ENCODE results near the gene HCST. TPM values are rescaled to one million over a fixed set of nuclear protein-coding genes. Genes with fewer than 3 reads are reported as not detected.

The HCST gene
- total RNA-seq, 1 donor from 2014 or later, result not detected

DNA sequence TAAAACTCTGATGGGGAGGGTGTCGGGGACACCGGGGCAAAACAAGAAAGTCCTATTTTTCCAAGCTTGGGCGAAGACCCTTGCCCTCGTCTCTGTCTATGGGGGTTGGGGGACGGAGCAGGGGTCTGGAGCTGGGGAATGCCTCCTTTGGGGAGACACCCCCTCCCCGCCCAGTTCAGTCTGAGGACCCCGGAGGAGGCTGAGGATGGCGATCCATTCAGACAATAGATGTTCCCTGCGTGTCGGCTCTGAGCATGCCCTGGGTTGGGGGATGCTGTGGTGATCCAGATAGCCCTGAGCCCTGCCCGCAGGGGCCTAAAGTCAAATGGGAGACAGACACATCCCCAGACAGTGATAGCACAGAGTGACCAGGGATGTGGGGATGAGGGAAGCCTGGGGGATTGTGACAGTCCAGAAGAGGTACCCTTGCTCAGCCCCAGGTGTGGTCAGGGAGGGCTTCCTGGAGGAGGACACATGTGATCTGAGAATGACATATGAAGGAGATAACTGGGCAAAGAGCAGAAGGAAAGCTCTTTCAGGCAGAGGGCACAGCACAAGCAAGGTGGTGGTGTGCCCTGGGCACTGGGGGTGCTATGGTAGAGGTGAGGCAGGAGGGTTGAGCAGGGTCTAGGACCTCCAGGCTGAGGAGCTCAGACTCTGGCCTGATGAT lies 42.9 kb downstream of the HCST start:
- H3K4me1 Mint-ChIP-seq, result peaks cover 7% of the 10 kb centered on the region
- peaks cover 4% of the 10 kb centered on the region for H3K36me3 Mint-ChIP-seq (ENCODE audit: low read depth)
- H3K4me3 Mint-ChIP-seq, result peak overlapping the region; percentile 19
- H3K27me3 Mint-ChIP-seq (ENCODE audit: low read depth), result no peaks in the 10 kb centered on the region
- no peaks in the 10 kb centered on the region for H3K9me3 Mint-ChIP-seq
- TF ChIP-seq CTCF (conservative IDR thresholded peaks at IDR 0.05), result no peak
- no peak overlapping the region for H3K27ac Mint-ChIP-seq (ENCODE audit: unreplicated experiment)
- no peak for DNase-seq (ENCODE audit: low read depth, low spot score)

GRCh38 chr19:35946203-35946602 lies 43.9 kb downstream of the HCST start:
- no peak for TF ChIP-seq CTCF (conservative IDR thresholded peaks at IDR 0.05)

DNA sequence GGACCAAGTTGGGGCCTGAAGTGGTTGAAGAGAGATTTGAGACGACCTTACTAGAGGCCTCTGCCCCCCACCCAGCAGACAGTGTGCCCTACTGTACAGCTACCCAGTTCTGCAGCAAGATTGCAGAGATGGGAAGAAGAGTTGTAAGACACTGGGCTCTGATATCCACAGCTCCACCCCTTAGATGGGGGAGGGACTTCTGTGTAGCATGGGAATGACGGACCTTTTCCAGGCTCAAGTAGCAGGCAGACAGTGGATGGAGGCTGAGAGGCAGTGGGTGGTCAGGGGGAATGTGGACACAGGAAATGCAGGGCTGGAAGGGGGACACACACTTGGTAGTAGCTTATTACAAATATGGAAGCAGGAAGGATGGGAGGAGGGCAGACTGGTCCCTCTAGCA lies 46.8 kb downstream of the HCST start:
- Mint-ChIP-seq H3K9me3 (no peaks in the 10 kb centered on the region), H3K27ac (ENCODE audit: unreplicated experiment) (no peak overlapping the region), H3K4me1 (no peaks in the 10 kb centered on the region), H3K4me3 (no peak overlapping the region), H3K27me3 (ENCODE audit: low read depth) (peaks cover 8% of the 10 kb centered on the region), H3K36me3 (ENCODE audit: low read depth) (peaks cover 1% of the 10 kb centered on the region)
- no peak for DNase-seq (ENCODE audit: low read depth, low spot score)
- TF ChIP-seq CTCF (conservative IDR thresholded peaks at IDR 0.05), result no peak

More at GRCh38 chr19:35946203-35946602, 43.9 kb downstream of the HCST start:
- no peak overlapping the region for H3K27ac Mint-ChIP-seq (ENCODE audit: unreplicated experiment)
- peaks cover 4% of the 10 kb centered on the region for H3K27me3 Mint-ChIP-seq (ENCODE audit: low read depth)
- peaks cover 1% of the 10 kb centered on the region for H3K4me1 Mint-ChIP-seq
- no peak for DNase-seq (ENCODE audit: low read depth, low spot score)
- no peak overlapping the region for H3K4me3 Mint-ChIP-seq
- no peaks in the 10 kb centered on the region for H3K9me3 Mint-ChIP-seq
- peaks cover 4% of the 10 kb centered on the region for H3K36me3 Mint-ChIP-seq (ENCODE audit: low read depth)

Other genes starting within 250 kb of the HCST start
- not detected in 2 replicates for gene UPK1A, start 236.0 kb upstream of the HCST start, total RNA-seq
- gene ZBTB32, start 198.0 kb upstream of the HCST start, total RNA-seq, result not detected in 2 replicates
- 60.1 and 64.2 TPM in 2 replicates for gene KMT2B, start 184.5 kb upstream of the HCST start, total RNA-seq
- gene IGFLR1, start 160.1 kb upstream of the HCST start, total RNA-seq, result 4.2 and 6.3 TPM in 2 replicates
- 19.4 and 21.6 TPM in 2 replicates for gene U2AF1L4, start 157.1 kb upstream of the HCST start, total RNA-seq
- 67.3 and 69.2 TPM in 2 replicates for gene PSENEN, start 156.9 kb upstream of the HCST start, total RNA-seq
- gene LIN37, start 154.0 kb upstream of the HCST start, total RNA-seq, result 7.5 and 12.5 TPM in 2 replicates
- 0.37 and 0.64 TPM in 2 replicates for gene HSPB6, start 145.5 kb upstream of the HCST start, total RNA-seq
- gene PROSER3, start 144.4 kb upstream of the HCST start, total RNA-seq, result 63.4 and 64.0 TPM in 2 replicates
- gene ARHGAP33, start 127.0 kb upstream of the HCST start, total RNA-seq, result 109 and 110 TPM in 2 replicates
- gene PRODH2, start 89.7 kb upstream of the HCST start, total RNA-seq, result not detected in 2 replicates
- gene NPHS1, start 50.0 kb upstream of the HCST start, total RNA-seq, result not detected in 2 replicates
- gene KIRREL2, start 45.6 kb upstream of the HCST start, total RNA-seq, result 4.5 and 5.2 TPM in 2 replicates
- gene APLP1, start 34.0 kb upstream of the HCST start, total RNA-seq, result 140 and 143 TPM in 2 replicates
- 6.4 and 8.0 TPM in 2 replicates for gene NFKBID, start 2.0 kb upstream of the HCST start, total RNA-seq
- gene TYROBP, start 5.8 kb downstream of the HCST start, total RNA-seq, result not detected in 2 replicates
- gene LRFN3, start 33.8 kb downstream of the HCST start, total RNA-seq, result 33.9 and 36.0 TPM in 2 replicates
- gene SDHAF1, start 92.7 kb downstream of the HCST start, total RNA-seq, result 16.8 and 17.5 TPM in 2 replicates
- 0.30 and 0.54 TPM in 2 replicates for gene SYNE4, start 106.3 kb downstream of the HCST start, total RNA-seq
- gene ALKBH6, start 111.7 kb downstream of the HCST start, total RNA-seq, result 21.7 and 23.7 TPM in 2 replicates
- 33.1 and 37.6 TPM in 2 replicates for gene CLIP3, start 130.3 kb downstream of the HCST start, total RNA-seq
- gene THAP8, start 151.8 kb downstream of the HCST start, total RNA-seq, result 9.4 and 9.8 TPM in 2 replicates
- gene WDR62, start 152.4 kb downstream of the HCST start, total RNA-seq, result 34.2 and 35.3 TPM in 2 replicates
- gene OVOL3, start 208.6 kb downstream of the HCST start, total RNA-seq, result not detected in 2 replicates
- gene POLR2I, start 212.3 kb downstream of the HCST start, total RNA-seq, result 111 and 126 TPM in 2 replicates
- gene TBCB, start 212.9 kb downstream of the HCST start, total RNA-seq, result 214 and 219 TPM in 2 replicates
- 321 and 346 TPM in 2 replicates for gene CAPNS1, start 237.5 kb downstream of the HCST start, total RNA-seq
- gene COX7A1, start 249.9 kb downstream of the HCST start, total RNA-seq, result not detected in 2 replicates

All from neural crest cell (in vitro differentiated cells).